NCI-H2171 treated with DMSO at 0.1 percent for 48 hours (cell line): Measurements from ENCODE around the gene PADI3.

Experiments
- DNase-seq: peaks from one replicate; lab custom pipeline; 2025; lab: John Stamatoyannopoulos, UW

Gene PADI3

DNA sequence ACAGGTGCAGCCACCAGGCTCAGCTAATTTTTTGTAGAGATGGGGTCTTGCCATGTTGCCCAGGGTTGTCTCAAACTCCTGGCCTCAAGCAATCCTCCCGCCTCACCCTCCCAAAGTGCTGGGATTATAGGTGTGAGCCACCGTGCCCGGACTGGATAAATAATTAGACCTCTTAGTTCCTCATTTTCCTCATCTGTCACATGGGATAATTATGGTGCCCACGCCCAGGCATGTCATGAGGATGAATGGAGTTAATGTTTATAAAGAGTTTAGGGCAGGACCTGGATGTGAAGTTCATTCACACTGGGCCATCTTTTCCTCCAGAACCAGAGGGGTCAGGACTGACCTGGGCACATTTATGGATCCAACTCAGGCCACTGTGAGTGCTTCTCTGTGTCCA is 23.7 kb downstream of the PADI3 start:
- no peak for DNase-seq

DNA sequence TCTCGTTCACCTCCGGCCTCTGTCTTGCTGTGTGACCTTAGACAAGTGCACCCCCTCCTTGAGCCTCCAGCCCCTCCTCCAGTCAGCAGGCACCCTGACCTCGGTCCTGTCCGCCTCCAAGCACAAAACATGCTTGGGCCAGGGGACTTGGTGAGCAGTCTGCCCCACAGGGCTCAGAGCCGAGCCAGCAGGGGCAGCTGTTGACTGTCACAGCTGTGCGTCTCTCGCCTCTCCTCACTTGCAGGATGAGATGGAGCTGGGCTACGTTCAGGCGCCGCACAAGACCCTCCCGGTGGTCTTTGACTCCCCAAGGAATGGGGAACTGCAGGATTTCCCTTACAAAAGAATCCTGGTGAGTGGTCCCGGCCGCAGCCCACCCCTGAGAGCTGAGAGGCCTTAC is 24.2 kb downstream of the PADI3 start:
- DNase-seq: no peak

DNA sequence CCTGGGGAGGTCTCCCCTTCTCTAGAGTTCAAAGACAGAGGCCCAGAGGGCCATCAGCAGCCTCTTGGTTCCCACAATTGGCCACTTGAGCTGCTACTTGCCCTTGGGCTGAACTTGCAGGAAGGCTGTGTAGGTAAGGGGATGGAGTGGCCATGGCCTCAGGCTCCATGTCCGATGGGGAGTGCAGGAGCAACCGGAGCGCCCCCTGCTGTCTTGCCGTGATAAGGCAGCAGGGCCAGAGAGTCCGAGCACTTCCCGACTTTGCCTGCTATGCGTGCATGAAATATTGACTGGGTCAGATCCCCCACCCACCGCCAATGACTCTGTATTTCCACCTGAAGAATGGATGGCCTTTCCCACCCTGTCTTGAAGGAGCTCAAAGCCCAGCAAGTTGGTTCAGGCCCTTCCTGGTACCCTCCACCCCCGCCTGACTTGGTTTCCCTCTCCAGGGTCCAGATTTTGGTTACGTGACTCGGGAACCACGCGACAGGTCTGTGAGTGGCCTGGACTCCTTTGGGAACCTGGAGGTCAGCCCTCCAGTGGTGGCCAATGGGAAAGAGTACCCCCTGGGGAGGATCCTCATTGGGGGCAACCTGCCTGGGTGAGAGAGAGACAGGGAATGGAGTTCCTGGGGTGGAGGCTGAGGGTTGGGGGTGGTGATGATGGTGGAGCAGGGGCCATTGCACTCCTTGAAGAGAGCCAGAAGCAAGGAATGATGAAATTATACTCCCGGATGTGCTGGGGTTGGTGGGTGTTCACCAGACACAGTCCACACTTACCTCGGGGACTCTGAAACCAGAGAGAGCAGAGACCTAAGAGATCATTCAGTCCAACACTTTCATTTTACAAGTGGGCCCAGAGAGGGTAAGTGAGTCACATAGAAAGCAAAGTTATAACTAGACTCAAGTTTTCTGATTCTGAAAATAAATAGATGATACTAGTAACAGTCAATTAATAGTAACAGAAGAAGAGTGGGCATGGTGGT is 25.6 kb downstream of the PADI3 start:
- no peak for DNase-seq

- peak; percentile 51 for DNase-seq
Measured at GRCh38 chr1:17276568-17276967, 27.7 kb downstream of the PADI3 start.

GRCh38 chr1:17277511-17278159 is 28.7 kb downstream of the PADI3 start:
- no peak for DNase-seq

DNA sequence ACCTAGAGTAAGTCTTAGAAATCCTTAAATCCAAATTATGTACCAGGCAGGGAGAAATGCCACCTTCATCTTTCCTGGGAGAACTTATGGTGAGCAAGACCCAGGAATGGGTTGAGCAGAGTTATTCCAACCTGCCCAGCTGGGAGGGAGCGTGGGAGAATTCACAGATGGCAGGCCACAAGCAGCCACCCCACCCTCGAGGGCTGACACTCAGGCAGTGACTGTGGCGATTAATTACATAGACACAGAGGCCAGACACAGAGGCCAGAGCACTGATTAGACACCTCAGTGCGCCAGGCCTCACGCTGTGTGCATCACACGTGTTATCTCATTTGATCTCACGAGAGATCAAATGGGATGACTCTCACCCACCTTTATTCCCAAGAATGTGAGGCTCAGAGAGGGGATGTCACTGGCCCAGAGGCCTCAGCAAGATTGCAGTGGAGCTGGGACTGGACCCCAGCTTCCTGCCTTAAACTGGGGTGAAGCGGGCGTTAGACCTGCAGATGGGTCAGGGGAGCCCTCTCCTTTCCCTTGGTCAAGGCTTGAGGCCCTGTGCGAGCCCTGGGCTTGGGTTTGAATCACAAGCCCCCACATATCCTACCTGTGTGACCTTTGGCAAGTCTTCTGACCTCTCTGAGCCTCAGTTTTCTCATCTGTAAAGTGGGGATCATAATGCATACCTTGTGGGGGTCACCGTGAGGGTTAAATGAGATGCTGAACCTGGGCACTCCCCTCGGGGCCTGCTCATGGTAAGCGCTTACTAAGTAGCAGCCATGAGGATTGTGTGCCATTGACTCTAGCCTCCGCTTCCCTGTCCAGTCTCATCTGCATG is 30.3 kb downstream of the PADI3 start:
- no peak for DNase-seq

DNA sequence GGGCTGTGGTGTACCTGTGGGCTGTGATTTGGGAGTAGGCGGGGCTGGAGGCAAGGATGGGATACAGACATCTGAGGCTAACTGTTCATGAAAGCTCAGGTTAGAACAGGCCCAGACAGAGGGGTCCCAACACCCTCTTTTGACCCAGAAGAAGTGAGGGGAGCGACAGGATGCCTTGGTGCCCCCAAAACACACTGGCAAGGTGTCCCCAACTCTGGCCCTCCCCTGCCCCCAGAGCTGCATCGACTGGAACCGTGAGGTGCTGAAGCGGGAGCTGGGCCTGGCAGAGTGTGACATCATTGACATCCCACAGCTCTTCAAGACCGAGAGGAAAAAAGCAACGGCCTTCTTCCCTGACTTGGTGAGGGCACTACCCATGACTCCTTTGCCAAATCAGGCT is 31.5 kb downstream of the PADI3 start:
- no peak for DNase-seq

GRCh38 chr1:17280894-17281293 is 32.0 kb downstream of the PADI3 start:
- no peak for DNase-seq

- DNase-seq: no peak
Measured at GRCh38 chr1:17281775-17282181, 32.9 kb downstream of the PADI3 start.

- DNase-seq: no peak
Measured at GRCh38 chr1:17282836-17283235, 33.9 kb downstream of the PADI3 start.

DNA sequence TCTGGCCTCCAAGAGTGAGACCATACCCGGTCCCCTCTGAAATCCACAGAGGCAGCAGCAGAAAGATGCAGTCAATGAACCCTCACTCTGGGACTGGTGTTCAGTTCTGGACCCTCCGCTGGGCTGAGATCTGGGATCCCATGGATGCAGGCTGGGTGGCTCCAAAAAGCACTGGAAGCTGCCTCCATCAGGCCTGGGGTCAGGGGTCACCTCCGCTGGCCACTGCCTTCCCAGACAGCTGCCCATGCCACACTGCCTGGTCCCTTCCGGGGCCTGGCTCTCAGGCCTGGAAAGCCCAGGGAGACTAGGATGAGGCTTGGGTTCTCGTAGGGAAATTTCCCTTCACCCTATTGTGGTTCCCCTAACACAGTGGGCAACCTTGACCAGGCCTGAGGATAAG is 37.7 kb downstream of the PADI3 start:
- no peak for DNase-seq

DNA sequence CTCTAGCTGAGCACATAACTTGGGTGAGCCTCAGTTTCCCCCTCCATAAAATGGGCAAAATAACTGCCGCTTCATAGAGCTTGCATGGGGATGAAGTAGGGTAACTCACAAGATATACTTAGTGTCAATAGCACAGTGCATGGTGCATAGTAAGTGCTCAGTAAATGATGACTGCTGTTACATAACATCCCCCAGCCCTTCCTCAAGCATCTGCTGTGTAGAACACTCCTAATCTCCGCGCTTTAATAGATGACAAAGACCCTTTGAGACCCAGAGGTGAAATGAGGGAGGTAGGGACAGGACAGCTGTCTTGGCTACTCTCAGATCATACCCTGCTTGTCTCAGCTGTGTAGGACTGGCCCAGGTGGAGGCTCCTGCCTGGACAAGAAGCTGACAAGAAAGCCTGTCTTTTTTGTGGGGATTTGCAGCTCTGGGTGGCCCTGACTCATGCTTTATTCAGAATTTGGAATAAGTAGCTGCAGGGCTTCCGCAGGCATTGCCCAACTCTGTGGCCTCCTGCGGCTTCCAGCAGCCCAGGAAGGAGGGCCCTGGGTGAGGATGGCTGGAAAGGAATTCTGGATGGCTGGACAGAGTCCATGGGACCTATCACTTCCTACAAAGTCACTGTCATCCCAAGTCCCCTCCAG is 38.4 kb downstream of the PADI3 start:
- DNase-seq: no peak

DNA sequence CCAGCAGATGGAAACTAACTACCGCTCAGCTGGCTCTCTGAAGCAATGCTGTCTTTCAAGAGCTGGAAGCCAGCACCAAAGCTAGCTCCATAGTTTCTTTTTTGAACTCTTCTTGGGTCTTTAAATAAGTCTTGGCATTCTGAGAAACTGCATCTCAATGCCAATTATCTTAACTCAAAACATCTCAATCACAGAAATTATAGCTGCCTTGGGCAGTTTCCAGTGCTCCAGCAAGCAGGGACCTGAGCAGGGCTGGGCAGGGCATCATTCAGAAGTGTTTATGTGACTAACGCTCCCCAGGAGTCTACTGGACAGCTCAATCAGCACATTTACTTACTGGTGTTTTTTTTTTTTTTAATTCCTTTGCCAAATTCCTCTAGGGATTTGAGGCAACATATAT is 40.8 kb downstream of the PADI3 start:
- DNase-seq: no peak

DNA sequence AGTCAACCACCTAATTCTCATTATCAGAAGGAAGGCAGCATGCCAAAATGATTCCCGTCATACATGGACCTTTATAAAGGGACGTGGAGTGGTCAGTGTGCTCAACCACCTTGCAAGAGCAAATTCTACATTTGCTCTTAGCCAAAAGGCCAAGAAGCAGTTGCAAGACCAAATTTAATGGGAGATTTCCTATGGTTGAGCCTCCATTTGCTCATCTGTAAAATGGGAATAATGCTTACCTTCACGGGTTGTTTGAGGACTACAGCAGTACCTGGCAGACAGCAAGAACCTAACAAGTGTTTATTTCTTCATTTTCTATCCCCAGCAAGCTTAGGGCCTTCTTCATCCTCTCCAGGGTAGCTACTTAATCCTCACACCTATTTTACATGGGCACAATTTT is 41.7 kb downstream of the PADI3 start:
- no peak for DNase-seq

DNA sequence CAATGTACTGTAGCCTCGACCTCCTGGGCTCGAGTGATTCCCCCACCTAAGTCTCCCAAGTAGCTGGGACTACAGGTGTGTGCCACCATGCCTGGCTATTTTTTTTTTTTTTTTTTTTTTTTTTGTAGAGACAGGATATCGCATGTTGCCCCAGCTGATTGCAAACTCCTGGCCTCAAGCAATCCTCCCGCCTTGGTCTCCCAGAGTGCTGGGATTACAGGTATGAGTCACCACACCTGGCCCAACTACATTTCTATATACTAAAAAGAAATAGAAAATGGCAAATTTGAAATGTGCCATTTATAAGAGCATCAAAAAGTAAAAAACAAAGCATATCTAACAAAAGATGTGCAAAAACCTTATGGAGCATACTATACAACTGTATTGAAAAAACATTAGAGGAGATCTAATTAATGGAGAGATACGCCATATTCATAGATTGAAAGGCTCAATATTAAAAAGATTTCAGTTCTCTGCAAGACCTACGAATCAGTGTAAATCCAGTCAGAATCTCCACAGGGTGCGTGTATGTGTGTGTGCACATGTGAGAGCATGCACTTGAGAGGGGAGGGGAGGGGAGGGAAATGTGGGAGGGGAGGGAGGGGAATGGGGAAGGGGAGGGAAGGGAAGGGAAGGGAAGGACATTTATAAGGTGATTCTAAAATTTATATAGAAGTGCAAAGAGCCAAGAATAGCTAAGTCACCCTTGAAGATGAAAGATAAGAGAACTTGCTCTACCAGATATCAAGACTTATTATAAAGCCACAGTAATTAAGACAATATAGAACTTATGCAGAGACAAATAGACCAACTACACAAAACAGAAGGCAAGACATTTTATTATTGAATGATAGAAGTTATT is 43.6 kb downstream of the PADI3 start:
- DNase-seq: no peak

DNA sequence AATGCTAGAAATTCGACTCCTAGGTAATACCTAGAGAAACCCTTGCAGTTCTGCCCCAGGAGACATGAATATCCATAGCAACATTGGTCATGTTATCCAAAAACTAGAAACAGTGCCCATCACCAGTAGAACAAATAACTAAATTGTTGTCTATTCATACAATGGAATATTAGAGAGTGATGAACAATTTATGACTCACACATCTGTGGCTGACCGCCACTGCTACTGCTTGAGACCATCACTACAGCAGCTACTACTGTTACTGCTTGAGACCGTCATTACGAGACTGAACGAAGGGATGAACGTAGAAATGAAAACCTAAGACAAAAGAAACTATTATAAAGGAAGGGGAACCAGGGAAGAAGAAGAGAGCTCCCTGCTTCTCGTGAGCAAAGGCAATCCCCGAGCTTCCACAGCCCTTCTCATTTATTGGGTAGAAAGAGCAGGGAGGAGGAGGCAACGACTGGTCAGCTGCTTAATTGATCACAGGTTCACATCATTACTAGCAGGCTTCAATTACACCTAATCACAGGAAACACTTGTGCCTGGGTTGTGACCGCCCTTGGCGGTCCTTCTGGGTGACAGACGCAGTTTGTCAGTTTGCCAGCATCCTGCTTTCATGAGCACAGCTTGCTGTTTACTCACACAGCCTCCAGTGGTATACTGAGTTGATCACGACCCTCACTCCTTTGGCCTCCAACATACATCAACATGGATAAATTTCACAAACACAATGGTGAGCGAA is 45.0 kb downstream of the PADI3 start:
- no peak for DNase-seq

DNA sequence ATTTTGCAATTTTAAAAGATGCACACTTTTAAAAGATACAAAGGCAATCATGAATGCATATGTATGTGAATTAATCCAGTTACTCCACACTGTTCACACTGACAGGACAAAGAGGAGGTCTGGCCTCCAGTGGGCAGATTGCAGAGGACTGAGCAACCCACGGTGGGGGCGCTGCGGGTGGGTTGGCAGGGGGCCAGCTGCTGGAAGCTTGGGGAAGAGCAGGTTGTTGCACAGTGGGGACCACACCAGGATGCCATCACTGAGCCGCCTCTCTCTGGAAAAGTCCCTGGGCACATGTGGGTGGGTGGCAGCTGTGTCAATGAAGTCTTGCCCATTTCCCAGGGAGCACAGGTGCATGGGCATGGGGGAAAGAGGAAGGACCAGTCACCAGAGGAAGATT is 46.4 kb downstream of the PADI3 start:
- DNase-seq: no peak

- no peak for DNase-seq
Measured at GRCh38 chr1:17296086-17296485, 47.2 kb downstream of the PADI3 start.

GRCh38 chr1:17297991-17298390 is 49.1 kb downstream of the PADI3 start:
- no peak for DNase-seq

DNA sequence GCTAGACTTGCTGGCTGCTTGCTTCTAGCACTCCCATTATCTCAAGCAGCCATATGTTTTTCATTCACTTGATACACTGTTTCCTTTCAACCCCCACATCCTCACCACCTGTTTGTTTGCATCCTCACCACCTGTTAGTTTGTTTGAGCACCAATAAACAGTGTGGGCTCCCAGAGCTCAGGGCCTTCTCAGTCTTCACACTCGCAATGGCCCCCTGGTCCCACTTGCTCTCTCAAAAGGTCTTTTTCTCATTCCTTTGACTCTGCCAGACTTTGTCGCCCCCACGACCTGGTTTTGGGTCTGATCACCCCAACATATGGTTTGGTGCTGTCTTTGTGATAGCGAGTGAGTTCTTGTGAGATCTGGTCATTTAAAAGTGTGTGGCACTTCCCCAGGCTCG is 52.9 kb downstream of the PADI3 start:
- peak; percentile 92 for DNase-seq
